Amygdala (tissue), 56 donors: ENCODE data around the gene KLHL3.
A peak's percentile ranks its signal among the peaks of the same experiment; 100 is the strongest.

Source experiments
- DNase-seq, 56 donors: peaks; one replicate each; lab custom pipeline; 2025; lab: John Stamatoyannopoulos, UW

KLHL3 gene

GRCh38 chr5:137750436-137750835 lies 14.5 kb upstream of the KLHL3 start:
- no peak for DNase-seq

GRCh38 chr5:137747848-137748247 lies 12.0 kb upstream of the KLHL3 start:
- DNase-seq, result no peak

DNA sequence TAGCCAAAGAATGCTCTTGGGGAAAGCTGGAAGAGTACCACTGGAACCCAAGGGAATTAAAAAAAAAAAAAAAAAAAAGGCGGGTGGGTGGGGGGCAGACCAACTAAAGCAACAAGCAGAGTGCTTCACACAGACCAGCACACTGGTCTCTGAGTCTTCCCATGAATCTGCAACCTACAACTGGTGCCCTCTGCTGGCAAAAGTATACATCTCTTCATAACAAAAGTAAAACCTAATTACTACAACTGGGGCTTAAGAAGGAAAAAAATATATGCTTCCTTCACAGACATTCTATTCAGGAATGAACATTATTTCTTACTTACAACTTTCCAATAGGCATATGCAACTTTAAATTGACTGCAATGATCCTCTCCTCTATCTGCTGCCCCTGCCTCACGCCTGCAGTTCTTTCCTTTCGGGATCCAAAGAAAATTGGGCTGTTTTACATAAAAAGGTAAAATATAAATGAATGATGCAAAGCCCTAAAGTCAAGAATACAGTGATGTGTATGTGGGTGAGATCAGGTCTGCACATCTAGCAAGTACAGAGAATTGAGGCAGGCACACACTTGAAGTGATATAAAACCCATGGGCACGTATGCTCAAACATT lies 7.2 kb upstream of the KLHL3 start:
- peak in 24 of 56 donors; percentile 2 to 62 (median 24) for DNase-seq

- DNase-seq, result no peak
These were observed 5.8 kb upstream of the KLHL3 start for GRCh38 chr5:137741718-137742117.

- DNase-seq, result no peak
These were observed 3.8 kb upstream of the KLHL3 start for GRCh38 chr5:137739737-137740136.

- no peak for DNase-seq
These were observed 3.1 kb upstream of the KLHL3 start for GRCh38 chr5:137738947-137739346.

DNA sequence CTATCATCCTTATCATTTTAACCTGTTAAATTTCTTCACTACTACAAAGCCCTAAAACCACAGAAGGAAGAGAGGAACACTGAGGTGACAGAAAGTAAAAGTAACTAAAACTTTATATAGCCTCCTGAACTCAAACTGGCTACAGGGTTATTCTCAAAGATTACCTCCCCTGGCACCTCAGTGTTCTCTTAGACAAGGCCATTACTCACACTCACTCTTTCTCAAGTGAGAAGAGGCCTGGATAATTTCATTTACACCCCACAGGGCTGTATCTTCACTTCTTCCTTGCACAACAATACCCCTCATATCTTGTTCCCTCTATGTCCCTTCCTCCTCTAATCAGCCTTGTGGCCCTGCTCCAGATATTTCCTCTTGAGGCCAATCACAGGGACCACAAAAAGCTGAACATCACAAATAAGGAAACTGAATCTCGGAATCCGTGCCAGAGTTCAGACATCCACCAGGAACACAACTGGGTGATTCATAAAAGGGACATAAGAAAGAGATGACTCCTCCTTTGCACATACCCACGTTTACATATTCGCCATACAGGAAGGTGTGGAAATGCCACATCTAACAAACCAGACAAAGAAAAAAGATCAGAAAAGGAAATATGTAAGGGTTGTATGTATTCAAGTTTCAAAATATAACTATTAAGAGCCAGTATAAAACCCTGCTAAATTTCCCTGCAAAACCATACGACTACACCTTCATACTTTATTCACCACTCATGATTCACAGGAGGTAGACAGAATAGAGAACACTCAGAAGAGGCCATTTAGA lies 1.7 kb upstream of the KLHL3 start:
- DNase-seq, result no peak

- DNase-seq, result no peak
These were observed 607 bp upstream of the KLHL3 start for GRCh38 chr5:137736496-137736895.

DNA sequence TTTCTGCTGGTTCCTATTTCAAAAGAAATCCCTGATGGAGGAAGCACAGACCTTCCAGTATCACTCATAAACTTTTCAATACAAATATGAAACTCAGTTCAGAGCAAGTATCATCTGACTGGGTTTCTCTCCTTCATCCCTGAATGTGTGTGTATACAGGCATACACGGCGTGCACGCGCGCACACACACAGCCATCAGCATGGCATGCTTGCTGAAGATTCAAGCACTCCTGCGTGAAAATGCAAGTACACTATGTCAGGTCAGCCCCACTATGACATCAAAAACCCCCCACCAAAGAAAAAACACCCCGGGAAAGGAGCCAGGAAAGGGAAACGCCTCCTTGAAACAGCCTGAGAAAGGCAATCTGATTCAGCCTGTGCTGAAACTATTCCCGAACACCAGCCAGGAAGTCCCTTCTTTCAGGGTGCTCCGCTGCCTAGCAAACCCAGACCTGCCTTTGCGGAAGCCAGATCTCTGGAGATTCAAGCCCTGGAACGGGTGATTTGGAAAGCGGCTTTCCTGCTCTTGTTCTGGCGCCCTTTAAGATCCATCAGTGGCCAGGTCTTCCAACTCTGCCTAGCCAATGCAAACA lies 831 bp downstream of the KLHL3 start:
- peak in 23 of 56 donors; percentile 13 to 63 (median 30) for DNase-seq

DNA sequence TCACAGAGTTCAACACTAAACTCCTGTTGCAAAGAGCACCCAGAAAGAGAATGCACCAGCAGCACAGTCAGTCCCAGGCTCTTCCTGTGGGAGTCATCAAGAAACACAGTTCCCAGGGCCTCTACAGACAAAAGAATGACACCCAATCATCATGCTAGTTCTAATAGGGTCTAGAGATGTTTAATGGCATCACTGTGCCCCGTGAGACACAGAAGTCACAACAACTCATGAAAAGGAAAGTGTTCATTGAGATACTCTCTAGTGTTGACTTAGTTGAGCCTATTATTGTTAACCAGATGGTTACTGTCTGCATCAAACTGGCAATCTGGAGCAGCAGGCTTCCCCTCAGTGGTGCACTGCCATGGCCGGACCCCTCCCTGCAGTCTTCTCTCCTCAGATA lies 1.6 kb downstream of the KLHL3 start:
- DNase-seq, result no peak

GRCh38 chr5:137733922-137734321 lies 2.0 kb downstream of the KLHL3 start:
- DNase-seq, result no peak

- DNase-seq, result no peak
These were observed 2.9 kb downstream of the KLHL3 start for GRCh38 chr5:137733006-137733405.

DNA sequence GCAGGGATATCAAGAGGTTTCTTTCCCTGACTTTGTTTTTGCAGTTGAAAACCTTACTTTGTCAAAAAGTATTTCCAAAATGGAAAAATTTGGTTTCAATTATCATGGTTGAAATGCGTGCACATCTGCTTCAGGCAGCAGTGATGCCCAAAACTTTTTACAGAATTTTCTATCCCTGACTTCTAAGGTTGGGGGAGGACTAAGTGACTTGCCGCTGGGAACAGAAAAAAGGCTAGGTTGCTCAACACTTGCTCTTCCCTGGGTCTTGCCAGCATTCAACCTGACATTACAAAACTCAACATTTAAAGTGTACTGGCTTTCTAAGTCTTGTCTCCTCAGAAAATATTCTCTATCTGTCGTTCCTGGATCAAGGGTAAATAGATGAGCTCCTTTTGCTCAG lies 4.7 kb downstream of the KLHL3 start:
- DNase-seq, result no peak

GRCh38 chr5:137730336-137730735 lies 5.6 kb downstream of the KLHL3 start:
- DNase-seq, result no peak

DNA sequence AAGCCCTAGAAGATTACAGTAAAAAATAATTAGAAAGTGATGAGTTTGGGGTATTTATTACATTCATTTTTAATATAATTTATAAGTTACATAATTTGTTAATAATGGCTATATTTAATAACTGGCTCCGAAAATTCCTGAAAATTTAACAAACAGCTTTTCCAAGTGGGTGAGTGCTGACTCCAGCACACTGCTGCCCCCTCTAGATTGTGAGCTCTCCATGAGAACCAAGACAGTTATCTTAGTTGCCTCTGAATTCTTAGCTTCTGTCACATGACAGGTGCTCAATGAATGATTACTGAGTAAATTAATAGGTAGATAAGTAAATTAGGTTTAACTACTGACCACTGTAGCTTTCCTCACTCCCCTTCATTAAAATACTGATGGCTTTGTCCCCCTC lies 7.8 kb downstream of the KLHL3 start:
- no peak for DNase-seq

DNA sequence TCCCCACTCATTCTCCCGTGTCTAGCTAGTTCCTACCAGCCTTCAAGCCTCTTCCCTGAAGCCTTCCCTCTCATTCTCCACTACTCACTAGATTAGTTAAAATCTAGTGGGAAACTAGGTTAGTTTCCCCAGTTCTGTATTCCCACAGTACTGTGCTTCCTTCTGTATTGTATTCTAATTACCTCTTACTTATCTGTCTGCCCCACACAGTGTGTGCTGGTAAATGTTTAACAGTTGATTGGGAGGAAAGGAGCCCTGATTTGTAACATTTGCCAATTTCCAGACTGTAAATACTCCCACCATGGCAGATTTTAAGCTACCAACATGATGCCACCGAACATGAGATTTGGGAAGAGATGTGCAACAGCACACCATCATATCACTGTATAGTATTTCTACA lies 8.3 kb downstream of the KLHL3 start:
- DNase-seq, result no peak

DNA sequence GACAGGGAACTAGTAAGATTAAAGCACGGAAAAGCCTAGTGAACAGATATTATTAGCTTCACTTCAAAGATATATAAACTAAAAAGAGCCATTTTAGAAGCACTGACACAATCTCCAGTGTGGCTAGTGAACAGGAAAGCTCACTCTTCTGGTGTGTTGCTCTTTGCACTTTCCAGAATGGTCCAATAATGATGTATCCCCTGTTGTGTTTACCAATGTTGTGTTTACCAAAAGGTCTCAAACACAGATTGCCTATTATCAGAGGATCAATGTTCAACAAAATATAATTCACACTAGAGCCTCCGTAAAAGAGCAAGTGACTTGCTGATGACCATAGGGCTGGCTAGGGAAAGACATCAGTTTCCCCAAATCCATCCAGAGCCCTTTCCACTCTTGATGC lies 11.6 kb downstream of the KLHL3 start:
- no peak for DNase-seq

GRCh38 chr5:137718611-137719010 lies 17.3 kb downstream of the KLHL3 start:
- no peak for DNase-seq

DNA sequence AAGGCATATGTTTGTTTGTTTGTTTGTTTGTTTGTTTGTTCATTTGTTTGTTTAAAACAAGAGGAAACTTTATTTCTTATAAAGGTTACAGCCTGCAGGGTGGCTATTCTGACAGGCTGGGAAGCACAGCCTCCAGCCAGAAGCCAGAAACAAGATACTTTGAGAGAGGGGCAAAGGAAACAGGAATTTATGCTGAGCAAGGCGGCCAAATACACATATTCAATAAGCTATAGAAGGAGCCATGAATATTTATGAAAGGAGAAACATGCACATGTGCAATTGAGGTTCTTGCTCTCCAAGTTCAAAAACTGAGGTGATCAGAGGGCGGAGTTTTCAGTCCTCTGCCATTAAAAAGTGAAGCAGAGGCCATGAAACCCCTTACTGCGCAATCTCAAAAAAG lies 19.6 kb downstream of the KLHL3 start:
- DNase-seq, result no peak

GRCh38 chr5:137715456-137715855 lies 20.4 kb downstream of the KLHL3 start:
- no peak for DNase-seq

DNA sequence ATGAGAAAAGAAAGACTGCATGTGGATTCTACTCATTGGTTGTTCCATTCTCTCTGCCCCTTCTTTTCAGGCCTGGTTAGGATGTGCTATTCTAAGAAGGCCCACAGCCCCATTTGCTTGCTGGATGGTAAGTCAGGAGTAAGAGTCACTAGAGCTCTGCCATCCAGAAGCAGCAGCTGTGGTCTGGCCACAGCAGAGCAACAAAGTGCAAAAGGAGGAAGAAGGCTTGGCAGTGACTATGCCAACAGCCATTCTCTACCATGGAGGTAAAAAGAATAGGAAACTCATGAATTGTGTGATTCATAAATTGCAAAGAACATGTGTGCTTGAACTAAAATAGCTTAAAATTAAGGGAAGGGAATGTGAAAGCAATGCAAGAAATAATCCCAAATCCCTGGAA lies 20.9 kb downstream of the KLHL3 start:
- no peak for DNase-seq

- no peak for DNase-seq
These were observed 21.4 kb downstream of the KLHL3 start for GRCh38 chr5:137714494-137714893.
